HG03135 (cell line): ENCODE data around the gene HDAC11.

Experiments used
- ATAC-seq: cut with Tn5 transposase; IDR thresholded peaks from one replicate; pipeline ENCODE4 v1.9.1; 2021; ENCODE audit warnings: mild to moderate bottlenecking, moderate library complexity; ENCODE audit not compliant: unreplicated experiment

The HDAC11 gene

DNA sequence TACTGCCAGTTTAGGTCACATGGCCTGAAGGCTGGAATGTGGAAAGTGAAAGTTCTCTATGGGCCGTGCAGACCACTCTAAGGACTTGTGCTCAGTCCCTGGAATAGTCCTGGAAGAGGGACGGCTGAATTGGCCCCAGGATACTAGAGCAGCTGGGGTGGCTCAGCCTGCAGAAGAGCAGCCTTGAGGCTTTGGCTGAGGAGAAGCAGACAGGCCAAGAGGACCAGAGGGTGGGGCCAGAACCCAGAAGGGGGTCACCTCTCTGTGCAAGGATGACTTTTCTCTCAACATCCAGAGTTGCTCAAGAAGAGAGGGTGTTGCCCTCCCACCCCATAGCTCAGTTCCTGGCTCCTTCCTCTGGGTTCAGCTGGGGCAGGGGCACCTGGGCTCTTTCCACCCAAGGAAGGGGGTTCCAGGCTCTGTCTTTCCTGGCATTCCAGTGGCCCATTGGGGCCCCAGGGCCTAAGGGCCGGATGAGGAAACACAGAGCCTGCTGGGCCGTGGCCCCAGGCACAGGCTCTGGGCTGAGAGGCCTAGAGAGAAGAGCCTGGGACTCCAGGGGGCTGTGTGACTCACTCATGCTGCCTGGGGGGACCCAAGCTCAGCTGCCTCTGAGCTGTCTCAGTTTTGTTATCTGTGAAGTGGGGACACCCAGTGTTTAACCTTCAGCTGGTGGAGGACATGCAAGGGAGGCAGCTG, 60.3 kb downstream of the HDAC11 start:
- no peak for ATAC-seq

DNA sequence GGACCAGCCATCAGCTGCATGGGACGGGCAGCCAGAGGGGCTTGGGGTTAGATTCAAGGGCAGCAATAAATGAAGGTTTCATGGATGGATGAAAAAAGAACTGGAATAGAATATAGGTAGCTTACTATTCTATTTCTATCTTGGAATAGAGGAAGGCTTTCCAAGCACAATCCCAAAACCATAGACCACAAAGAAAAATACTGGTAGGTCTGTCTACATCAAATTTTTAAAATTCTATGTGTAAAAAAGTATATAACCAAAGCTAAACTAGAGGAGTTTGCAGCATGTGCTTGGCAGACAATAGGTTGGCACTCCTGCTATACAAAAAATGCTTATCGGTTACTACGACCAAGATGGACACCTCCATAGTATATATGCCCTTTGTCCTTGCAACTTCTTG, 61.6 kb downstream of the HDAC11 start:
- ATAC-seq: no peak

DNA sequence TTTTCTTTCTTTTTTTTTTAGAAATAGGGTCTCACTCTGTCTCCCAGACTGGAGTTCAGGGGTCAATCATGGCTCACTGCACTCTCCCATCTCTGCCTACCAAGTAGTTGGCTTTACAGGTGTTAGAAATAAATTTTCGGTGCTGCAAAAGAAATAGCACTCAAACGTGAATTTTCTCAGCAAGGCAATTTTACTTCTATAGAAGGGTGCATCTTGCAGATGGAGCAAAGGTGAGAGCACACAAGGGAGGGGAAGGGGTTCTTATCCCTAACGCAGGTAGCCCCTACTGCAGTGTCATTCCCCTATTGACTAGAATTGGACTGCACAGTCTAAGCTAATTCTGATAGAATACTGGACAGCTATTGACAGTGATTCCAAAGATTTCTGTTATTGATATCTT, 62.0 kb downstream of the HDAC11 start:
- no peak for ATAC-seq

DNA sequence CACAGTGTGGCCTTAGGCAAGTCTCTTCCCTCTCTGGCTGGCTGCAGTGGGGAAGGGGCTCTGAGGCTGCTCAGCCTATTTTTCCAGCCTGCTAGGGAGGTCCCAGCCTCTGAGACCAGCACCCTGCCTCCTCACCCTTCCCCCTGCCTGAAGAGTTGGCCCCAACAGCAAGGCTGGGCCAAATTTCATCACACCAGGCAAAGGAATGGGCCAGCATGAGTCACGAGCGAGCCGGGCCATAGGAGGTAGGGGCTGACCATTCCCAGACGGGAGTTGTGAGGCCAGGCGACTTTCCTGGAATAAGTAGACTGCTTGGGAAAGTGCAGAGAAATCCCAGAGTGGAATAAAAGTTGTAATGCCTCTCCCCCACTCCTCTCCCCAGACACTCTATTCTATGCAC, 63.1 kb downstream of the HDAC11 start:
- no peak for ATAC-seq

DNA sequence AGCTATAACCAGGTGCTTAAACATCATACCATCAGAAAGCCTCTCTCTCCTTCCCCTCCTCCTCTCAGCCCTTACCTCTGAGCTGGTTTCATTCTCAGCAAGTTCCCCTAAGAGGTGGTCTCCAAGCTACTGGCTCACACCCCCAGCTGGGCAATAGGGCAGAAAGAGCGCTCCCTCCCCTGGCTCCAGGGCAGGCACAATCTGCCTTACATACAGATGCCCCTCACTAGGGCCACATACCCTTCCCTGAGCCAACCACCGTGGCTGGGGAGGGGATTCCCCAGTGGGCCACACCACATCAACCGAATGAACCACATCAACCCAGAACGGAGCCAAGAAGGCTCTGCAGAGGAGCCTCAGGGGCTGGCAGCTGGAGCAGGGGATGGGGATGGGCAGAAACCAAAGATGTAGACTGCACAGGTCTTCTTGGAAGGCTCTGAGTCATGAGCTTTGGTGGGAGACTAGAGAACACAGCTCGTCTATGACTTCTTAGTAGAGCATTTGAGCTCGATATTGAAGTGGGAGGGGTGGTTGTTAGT, 64.3 kb downstream of the HDAC11 start:
- no peak for ATAC-seq

DNA sequence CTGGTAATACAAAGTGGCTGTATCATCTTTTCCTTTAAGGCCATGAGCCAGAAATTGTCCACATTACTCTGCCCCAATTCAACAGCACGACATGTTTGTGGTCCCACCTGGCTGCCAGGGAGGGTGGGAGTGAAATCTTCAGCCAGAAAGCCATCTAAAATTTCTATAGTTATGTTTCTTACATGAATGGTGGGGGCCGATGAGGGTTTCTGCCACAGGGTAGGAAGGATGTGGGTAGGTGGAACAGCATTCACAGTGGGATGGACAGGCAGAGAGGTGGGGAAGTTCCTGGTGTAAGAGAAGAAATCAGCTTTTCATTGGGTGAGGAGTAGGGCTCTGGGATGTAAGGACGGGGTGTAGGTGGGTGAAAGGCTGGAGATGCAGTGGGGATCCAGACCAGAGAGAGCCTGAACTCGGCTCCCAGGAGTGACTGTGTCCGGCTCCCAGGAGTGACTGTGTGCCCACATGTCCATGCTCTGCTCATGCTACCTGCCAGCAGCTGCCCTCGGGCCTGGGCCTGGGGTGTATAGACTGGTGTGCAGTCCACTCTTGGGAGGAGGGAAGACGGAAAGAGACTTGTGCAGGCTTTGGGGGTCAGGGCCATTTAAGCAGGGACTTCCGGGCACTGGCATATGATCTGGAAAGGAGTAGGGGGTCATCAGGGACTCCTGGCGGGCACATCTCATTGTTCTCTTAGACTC, 65.0 kb downstream of the HDAC11 start:
- no peak for ATAC-seq

DNA sequence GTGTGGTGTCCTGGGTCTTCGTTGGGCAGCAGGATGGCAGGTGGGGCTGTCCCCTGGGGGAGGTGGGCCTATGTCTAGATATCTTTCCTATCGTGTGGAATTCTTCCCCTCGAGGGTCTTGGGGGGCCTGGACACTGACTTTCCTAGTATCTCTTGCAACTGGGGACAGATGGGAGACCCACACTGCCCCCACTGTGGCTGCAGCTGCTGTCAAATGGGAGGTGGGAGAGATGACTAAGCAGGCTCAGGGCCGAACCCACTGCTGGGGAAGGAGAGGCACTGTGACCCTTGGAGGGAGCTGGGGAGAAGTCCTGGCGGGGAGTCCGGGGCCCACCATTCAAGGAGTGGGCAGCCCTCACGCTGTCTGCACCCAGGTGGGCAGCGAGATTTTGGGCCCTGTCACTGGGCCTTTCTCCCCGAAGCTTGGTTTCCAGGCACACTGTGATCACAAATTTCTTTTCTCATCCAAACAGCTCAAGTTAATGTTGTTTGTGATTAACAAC, 65.9 kb downstream of the HDAC11 start:
- no peak for ATAC-seq

DNA sequence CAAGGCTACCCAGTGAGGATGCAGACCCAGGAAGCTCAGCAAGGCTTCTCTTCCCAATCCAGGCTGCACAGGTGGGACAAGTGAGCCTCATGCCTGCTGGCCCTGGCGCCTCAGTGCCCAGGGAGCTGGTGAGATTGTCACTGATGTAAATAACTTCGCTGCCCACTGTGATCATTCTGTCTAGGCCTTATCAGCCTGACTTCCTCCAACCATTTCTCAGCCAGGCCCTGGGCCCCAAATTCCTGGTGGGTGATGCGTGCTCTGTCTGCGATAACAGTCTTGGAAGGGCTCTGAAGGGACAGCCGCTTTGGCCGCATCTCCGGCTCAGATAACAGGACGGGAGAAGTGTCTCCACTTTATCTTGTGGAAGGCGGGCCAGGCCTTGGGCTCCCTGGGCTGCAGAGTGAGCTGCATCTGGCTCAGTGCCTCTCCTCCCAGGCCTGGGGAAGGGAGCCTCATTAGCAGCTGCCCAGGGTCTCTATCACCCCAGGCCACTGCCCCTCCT, 66.6 kb downstream of the HDAC11 start:
- no peak for ATAC-seq

DNA sequence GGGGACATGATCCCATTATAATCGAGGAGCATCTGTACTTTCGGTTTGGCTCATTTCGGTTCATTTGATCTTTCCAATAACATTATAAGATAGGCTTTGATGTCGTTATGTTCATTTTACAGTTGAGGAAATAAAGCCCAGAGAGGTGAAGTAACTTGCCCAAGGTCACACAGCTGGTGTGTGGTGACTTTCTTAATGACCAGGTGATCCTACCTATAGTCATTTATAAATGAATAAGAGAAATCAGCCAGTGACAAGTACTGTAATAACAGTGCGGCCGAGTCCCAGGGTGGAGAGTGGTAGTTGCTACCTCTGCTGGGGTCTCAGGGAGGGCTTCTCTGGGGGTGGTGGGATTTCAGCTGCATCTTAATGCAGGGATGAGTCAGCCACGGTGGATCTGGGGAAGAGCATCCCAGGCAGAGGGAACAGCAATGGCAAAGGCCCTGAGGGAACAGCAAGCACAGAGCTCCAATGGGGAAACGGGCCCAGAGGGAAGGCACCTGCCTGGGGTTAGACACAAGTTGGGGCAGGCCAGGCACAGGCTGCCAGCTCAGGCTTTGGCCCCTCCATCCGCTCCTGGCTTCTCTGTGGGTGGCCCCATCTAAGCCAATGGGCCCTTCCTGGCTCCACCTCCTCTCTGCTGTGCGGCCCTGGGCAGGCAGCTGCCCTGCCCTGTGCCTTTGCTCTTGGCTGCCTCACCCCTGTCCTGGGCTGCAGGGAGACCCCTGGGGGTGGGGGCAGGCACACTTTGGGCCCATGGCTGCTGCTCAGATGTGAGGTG, 67.7 kb downstream of the HDAC11 start:
- no peak for ATAC-seq

DNA sequence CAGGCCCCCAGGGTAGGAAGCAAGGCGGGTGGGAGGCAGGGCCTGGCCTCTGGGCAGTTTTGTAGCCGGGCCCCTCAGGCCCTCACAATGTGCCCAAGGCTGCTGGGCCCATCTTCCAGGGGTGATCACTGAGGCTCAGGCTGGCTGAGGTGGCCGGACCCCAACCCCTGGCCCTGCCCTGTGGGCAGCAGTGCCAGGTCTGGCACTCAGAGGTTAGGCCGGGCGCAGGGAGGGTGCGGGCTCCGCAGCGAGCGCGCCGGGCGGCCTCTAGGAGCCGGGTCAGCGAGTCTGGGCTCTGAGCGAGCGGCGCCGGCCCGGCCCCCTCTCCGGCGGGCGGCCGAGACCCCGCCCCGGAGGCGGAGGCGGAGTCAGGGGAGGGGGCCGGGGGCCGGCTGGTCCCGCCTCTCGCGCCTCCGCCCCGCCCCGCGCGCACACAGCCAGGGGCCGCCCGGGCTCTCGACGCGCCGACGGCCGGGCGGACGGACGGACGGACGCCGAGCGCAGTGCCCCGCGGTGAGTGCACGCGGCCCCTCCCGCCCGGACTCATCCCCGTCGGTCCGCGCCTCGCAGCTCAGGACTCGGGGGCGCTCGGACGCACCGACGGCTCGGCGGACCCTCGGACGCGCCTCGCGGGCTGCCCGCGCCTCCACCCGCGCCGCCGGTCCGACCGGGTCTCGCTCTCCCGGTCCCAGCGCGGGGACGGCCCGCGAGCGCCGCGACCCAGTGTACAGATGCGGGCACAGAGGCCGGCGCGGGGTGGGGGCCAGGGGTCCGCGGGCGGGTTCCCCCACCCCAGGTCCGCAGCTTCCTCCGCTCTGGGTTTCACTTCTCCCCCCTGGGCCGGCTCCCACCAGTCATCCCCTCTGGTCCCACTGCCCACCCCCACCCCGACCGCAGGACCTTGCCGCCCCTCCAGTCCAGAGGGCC, 68.9 kb downstream of the HDAC11 start, which contains the start of gene FBLN2:
Gene FBLN2 (plus strand): TSS at position 430 of the 927 bp plus-strand sequence. CDS start 21,231 bp downstream, outside the sequence.
- ATAC-seq: no peak

DNA sequence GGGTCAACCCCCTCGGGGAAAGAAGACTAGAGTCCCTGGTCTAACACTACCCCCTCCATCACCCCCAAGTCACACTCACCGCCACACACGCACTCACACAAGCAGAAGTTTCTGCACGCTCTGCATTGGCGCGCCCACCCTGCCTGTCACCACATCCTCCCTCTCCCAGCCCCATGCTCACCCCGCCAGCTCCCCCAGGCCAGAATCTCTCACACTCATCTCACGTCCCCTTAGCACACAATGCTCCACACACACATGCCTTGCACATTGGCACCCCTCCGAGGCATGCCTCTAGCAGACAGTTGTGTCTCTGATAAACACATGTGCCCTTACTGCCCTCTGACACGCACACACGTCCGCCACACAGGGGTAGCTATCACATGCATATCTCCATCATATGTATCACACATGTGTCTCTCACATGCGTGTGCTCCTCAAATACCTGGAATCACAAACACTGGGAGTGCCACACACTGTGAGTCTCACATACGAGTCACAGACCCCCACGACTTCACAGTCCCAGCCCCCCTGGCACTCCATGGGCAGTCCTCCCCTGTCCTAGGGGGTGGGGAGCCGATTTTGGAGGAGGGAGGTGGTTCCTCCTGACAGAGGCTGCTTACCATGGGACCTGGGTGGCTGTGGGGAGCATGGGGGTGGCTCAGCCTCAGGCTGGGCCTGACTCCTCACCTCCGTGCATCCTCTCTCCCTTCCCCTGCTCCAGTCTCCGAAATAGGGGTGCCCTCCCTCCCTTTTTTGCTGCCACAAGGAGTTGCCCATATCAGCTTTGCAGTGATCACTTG, 69.7 kb downstream of the HDAC11 start:
- no peak for ATAC-seq

DNA sequence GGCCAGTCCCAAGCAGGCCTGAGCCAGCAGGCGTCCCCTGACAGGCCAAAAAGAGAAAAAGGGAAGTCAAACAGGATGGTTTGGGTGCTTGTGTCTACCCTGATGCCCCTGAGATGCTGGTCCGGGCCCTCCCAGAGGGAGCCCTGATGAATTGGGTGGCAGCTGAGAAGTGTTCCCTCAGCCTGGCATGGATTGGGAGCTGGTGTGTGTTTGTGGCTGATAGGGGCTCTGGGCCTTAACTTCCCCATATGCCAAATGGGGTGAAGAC, 70.3 kb downstream of the HDAC11 start:
- ATAC-seq: no peak

DNA sequence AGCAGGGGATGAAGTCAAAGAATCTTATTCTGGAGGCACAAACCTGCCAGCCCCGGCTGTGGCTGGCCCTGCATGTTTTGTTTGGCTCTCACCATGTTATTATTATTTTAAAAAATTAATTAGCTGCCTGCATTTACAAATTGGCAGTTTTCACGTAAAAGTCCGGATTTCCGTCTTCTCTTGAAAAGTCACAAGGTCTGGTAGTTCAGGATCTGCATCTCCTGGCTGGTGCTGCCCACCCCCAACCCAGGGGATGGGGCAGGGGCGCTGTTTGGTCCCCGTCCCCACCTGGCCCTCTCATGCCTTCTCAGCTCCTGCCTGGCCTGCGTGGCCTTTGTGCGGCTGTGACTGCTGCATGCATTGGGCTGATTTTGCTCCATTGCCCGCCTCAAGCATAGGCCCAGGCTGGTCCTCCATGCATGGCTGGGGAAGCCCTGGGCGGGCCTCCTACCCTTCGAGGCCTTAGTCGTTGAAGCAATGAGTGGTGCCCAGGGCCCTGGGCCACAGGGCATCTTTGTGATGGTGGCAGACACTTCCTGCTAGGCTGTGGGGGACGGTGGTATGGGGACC, 70.8 kb downstream of the HDAC11 start:
- ATAC-seq: no peak

DNA sequence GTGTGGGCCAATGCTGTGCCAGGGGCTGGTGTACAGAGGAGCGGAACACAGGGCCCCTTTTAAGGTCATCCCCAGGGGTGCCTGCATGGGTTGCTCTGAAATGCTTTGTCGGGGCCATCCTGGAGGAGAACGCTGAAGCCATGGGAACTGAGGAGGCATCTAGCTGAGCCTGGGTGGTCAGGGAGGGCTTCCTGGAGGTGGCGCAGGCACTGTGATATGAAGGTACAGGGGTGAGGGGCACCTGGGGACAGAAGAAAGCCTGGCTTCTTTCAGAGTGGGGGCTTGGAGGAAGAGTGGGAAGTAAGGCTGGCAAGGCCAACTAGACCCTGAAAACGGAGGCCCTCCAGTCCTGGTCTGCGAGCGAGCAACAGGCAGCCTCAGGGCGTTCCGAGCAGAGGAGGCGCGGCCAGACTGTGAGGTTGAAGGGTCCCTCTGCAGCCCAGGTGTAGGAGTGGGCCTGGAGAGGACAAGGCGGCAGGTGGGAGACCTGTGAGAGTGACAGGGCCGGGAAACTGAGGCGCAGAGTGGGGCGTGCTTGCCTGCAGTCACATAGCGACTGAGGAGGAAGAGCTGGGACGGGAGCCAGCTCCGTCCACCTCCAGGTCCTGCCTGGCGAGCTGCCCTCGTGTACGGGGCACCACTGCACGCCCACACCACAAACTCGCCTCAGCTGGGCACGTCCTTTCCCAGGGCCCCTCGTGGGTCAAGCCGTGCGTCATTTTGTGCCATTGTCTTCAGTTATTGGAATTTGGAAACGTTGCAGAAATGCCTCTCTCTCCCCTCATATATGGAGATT, 72.9 kb downstream of the HDAC11 start:
- ATAC-seq: no peak

DNA sequence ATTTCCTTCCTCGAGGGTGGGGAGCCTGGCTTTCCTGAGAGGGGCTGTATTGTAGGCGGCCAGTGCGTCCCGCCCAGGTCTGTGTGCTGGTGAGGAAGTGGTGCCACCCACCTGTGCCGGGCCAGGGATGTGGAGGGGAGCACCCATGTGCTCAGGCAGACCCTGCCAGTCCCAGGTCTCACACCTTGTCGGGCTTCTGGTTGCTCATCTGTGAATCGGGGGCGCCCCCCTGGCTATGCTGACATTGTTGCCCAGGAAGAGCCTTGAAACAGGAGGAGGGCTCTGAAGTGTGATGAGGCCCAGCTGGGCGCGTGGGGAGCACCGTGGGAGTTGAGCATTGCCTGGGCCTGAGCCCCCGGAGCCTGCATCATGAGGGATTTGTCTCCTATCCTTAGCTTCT, 73.6 kb downstream of the HDAC11 start:
- ATAC-seq: no peak

DNA sequence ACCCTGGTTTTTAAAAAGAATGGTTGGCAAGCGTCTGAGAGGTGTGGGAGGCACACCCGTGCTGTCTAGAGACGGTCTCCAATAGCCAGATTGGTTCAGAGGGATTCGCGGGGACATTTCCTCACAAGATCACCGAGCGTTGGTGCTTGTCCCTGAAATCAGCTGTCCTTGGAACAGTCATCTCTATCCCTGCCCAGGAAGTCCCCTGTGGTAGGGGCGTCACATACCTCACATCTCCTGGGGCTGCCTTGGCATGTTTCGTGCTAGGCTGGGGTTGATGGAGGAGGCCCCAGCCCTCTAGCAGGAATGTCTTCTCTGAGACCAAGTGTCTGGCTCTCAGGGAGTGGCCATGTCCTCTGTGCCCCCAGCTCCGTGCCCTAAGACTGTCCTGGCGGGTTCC, 75.6 kb downstream of the HDAC11 start:
- ATAC-seq: no peak
